ENCODE data around the gene ST6GALNAC5.

GRCh38 chr1:76824106-76824505 is 43.2 kb upstream of the ST6GALNAC5 start:
- TF ChIP-seq CTCF (IDR thresholded peaks at IDR 0.05) (no peak), POLR2A (IDR thresholded peaks at IDR 0.05) (no peak)
